Ecto neural progenitor cell (in vitro differentiated cells): ENCODE data around the gene AQP9.

Source experiments
- DNase-seq: peaks from one replicate; pipeline ENCODE4 v3.0.0-alpha.2; 2018; ENCODE audit warnings: low spot score

AQP9 gene

GRCh38 chr15:58227706-58228543 lies 89.7 kb downstream of the AQP9 start:
- peak; percentile 68 for DNase-seq

GRCh38 chr15:58228718-58229117 lies 90.5 kb downstream of the AQP9 start:
- DNase-seq = no peak

- DNase-seq = no peak
These were observed 91.2 kb downstream of the AQP9 start for GRCh38 chr15:58229297-58229768.

- no peak for DNase-seq
These were observed 94.3 kb downstream of the AQP9 start for GRCh38 chr15:58232281-58233065.

GRCh38 chr15:58233341-58233740 lies 95.2 kb downstream of the AQP9 start:
- DNase-seq = no peak
